Measurements from ENCODE around the gene NELL1. TPM values are rescaled to one million over a fixed set of nuclear protein-coding genes. Genes with fewer than 3 reads are reported as not detected.

NELL1 gene
- total RNA-seq, 1 experiment from 2014 or later, result 0.22 TPM

DNA sequence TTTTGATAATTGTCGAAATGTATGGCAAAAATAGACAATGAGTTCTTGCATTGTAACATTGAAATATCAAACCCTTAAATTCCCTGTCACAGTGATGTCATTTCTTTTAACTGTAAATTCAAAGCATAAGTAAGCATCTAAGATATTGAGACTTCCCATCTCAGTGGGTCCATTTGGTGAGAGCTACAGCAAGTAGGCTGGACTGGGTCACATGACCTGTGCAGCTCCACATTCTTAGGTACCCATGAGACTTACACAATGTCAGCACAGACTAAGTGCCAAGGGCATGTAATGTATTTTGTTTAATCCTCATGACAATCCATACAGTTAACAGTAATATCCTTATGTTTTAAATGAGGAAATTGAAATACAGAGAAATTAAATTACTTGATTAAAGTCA is 210.7 kb downstream of the NELL1 start:
- Histone ChIP-seq H3K4ac (ENCODE audit: low read depth, low read length) (no peak overlapping the region), H3K23me2 (ENCODE audit: insufficient read length, low read depth, low read length, poor library complexity, severe bottlenecking) (no peaks in the 10 kb centered on the region), H3K56ac (ENCODE audit: insufficient read length, low read depth, low read length) (no peak overlapping the region), H3T11ph (ENCODE audit: low read length) (no peak overlapping the region), H3K79me2 (ENCODE audit: insufficient read depth, low read length) (no peaks in the 10 kb centered on the region), H4K8ac (replicated peaks; ENCODE audit: insufficient read length, low read depth, low read length) (no peak overlapping the region), H4K5ac (ENCODE audit: insufficient read length, low read depth, low read length) (no peak overlapping the region), H3K27ac (ENCODE audit: insufficient read length, low read depth, low read length) (no peak overlapping the region), H2AK5ac (ENCODE audit: insufficient read length, low read length) (no peak overlapping the region), H3K23ac (ENCODE audit: insufficient read length, low read depth, low read length) (no peak overlapping the region), H3K4me1 (ENCODE audit: insufficient read depth, low read length) (peaks cover 8% of the 10 kb centered on the region; the same call in 1 of the 2 replicates), H3K79me1 (ENCODE audit: insufficient read depth, low read depth, low read length, poor library complexity, severe bottlenecking) (no peaks in the 10 kb centered on the region), H2BK15ac (ENCODE audit: low read depth, low read length) (no peak overlapping the region), H3K18ac (ENCODE audit: insufficient read length, low read depth, low read length) (no peak overlapping the region), H2AFZ (ENCODE audit: low read length) (no peak overlapping the region), H2BK120ac (ENCODE audit: low read depth, low read length, poor library complexity, severe bottlenecking) (no peak overlapping the region), H3K14ac (ENCODE audit: insufficient read depth, low read length) (no peak overlapping the region), H3K9ac (ENCODE audit: extremely low read depth, insufficient read length, low read length) (no peak overlapping the region), H3K9me3 (ENCODE audit: control insufficient read depth, low read depth, low read length) (no peaks in the 10 kb centered on the region), H3K27me3 (ENCODE audit: insufficient read depth, low read length) (no peaks in the 10 kb centered on the region), H2BK5ac (ENCODE audit: insufficient read length, low read length) (no peak overlapping the region), H4K91ac (ENCODE audit: insufficient read length, low read depth, low read length) (no peak overlapping the region), H2BK12ac (ENCODE audit: insufficient read length, low read depth, low read length) (no peak overlapping the region), H2BK20ac (ENCODE audit: low read depth, low read length, poor library complexity, severe bottlenecking) (no peak overlapping the region), H3K4me2 (ENCODE audit: insufficient read depth, insufficient read length, low read length) (no peak overlapping the region), H4K20me1 (ENCODE audit: control insufficient read depth, insufficient read depth, insufficient read length) (no peaks in the 10 kb centered on the region)
- no peak overlapping the region for H3K27ac Mint-ChIP-seq
- H3K9me3 Mint-ChIP-seq, result 0 out of 5 replicates have a peak, but pooled peaks cover 1 to 2% of the 10 kb centered on the region in 2 experiments
- H3K4me3 Mint-ChIP-seq, result no peak overlapping the region
- peaks cover 45 to 54% of the 10 kb centered on the region in 2 experiments for H3K4me1 Mint-ChIP-seq
- H3K36me3 Mint-ChIP-seq (ENCODE audit: insufficient read depth in 1 of 3, low read depth in 3 of 3), result peaks cover 0 to 4% (median 0%) of the 10 kb centered on the region in 3 experiments; a peak in 1 of 7 replicates
- DNase-seq, result no peak
- TF ChIP-seq, protein P1, sequence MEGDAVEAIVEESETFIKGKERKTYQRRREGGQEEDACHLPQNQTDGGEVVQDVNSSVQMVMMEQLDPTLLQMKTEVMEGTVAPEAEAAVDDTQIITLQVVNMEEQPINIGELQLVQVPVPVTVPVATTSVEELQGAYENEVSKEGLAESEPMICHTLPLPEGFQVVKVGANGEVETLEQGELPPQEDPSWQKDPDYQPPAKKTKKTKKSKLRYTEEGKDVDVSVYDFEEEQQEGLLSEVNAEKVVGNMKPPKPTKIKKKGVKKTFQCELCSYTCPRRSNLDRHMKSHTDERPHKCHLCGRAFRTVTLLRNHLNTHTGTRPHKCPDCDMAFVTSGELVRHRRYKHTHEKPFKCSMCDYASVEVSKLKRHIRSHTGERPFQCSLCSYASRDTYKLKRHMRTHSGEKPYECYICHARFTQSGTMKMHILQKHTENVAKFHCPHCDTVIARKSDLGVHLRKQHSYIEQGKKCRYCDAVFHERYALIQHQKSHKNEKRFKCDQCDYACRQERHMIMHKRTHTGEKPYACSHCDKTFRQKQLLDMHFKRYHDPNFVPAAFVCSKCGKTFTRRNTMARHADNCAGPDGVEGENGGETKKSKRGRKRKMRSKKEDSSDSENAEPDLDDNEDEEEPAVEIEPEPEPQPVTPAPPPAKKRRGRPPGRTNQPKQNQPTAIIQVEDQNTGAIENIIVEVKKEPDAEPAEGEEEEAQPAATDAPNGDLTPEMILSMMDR (conservative IDR thresholded peaks at IDR 0.05), result no peak
- peaks cover 17% of the 10 kb centered on the region for H3K27me3 Mint-ChIP-seq (ENCODE audit: low read depth)
- WGBS (ENCODE audit: extremely low coverage, insufficient read length, low lambda C conversion rate), result no CpG with 5 or more reads among the region's 1 CpG

Measured in H9 (cell line).